Measurements from ENCODE around the gene IGSF6. TPM values are rescaled to one million over a fixed set of nuclear protein-coding genes. Genes with fewer than 3 reads are reported as not detected.

Gene IGSF6
- polyA plus RNA-seq, 3 donors, result 86.2 to 276 (median 159) TPM

DNA sequence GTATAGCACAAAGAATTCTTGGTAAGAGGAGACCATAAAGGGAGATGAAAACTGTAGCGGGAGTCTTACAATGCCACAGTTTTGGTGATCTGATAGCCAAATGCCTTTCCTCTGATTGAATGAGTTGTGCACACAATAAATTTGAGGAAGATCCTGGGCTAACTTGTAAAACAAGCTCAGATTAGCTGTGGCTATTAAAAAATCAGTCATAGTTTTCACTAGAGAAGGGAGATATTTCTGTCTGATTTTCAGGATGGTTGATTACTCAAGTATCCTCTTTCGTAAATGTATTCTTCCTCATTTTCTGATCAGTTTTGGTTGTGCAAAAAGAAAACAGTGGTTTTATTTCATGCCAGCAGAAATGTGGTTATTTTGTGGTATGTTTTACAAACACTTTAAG lies 62.1 kb downstream of the IGSF6 start:
- peak overlapping the region; percentile 84 to 88 for H3K27ac ChIP-seq (ENCODE audit: low read depth in 1 of 2, low read length in 2 of 2)
- no peaks in the 10 kb centered on the region for H3K36me3 Mint-ChIP-seq
- H3K4me3 Mint-ChIP-seq, result peak overlapping the region in 1 of 2 donors; percentile 68
- H3K4me1 ChIP-seq (ENCODE audit: control insufficient read depth in 1 of 2, insufficient read depth in 2 of 2, low read length in 2 of 2), result peaks cover 71 to 81% of the 10 kb centered on the region in 2 donors
- peak; percentile 71 to 93 (median 81) for DNase-seq
- intact Hi-C loops (cut with micrococcal nuclease), result loop anchor here (5.0 to 10.0 kb wide), 2 partner anchors 37 to 605 kb away; no protein-coding TSS in a partner anchor
- peaks cover 0 to 3% (median 0%) of the 10 kb centered on the region in 3 donors for H3K27me3 Mint-ChIP-seq (ENCODE audit: low read depth in 3 of 3)
- peaks cover 70% of the 10 kb centered on the region for H3K4me1 Mint-ChIP-seq
- no peaks in the 10 kb centered on the region for H3K27me3 ChIP-seq (ENCODE audit: control insufficient read depth in 2 of 2, insufficient read depth in 2 of 2, low read length in 2 of 2)
- H3K9ac ChIP-seq (ENCODE audit: insufficient read depth, low read length, poor library complexity, severe bottlenecking), result peak overlapping the region; percentile 23
- no peak overlapping the region for H2AFZ ChIP-seq (ENCODE audit: insufficient read depth, low read depth, low read length, poor library complexity, severe bottlenecking)
- peak overlapping the region; percentile 89 to 96 (median 94) for H3K27ac Mint-ChIP-seq
- no peaks in the 10 kb centered on the region for H4K20me1 ChIP-seq (ENCODE audit: insufficient read depth, low read length)
- H3K9me3 Mint-ChIP-seq, result no peaks in the 10 kb centered on the region
- WGBS (ENCODE audit: insufficient coverage), result 0% methylated on average over 1 of the region's 2 CpGs
- TF ChIP-seq, protein P1, sequence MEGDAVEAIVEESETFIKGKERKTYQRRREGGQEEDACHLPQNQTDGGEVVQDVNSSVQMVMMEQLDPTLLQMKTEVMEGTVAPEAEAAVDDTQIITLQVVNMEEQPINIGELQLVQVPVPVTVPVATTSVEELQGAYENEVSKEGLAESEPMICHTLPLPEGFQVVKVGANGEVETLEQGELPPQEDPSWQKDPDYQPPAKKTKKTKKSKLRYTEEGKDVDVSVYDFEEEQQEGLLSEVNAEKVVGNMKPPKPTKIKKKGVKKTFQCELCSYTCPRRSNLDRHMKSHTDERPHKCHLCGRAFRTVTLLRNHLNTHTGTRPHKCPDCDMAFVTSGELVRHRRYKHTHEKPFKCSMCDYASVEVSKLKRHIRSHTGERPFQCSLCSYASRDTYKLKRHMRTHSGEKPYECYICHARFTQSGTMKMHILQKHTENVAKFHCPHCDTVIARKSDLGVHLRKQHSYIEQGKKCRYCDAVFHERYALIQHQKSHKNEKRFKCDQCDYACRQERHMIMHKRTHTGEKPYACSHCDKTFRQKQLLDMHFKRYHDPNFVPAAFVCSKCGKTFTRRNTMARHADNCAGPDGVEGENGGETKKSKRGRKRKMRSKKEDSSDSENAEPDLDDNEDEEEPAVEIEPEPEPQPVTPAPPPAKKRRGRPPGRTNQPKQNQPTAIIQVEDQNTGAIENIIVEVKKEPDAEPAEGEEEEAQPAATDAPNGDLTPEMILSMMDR (IDR thresholded peaks at IDR 0.05), result no peak
- H3K9me3 ChIP-seq (replicated peaks in 1 of 2; ENCODE audit: control insufficient read depth in 1 of 2, insufficient read depth in 1 of 2, low read length in 2 of 2), result no peaks in the 10 kb centered on the region
- H3K4me2 ChIP-seq (replicated peaks; ENCODE audit: extremely low read depth, low read length, poor library complexity, severe bottlenecking), result peak overlapping the region; percentile 63
- H3K36me3 ChIP-seq (replicated peaks in 1 of 2; ENCODE audit: control insufficient read depth in 1 of 2, insufficient read depth in 2 of 2, low read length in 2 of 2), result no peaks in the 10 kb centered on the region
- peaks cover 28% of the 10 kb centered on the region for H3K79me2 ChIP-seq (ENCODE audit: insufficient read depth, low read length)
- H3K4me3 ChIP-seq (replicated peaks in 1 of 3; ENCODE audit: low read depth in 2 of 3, low read length in 3 of 3), result peak overlapping the region in 1 of 3 experiments; percentile 53

DNA sequence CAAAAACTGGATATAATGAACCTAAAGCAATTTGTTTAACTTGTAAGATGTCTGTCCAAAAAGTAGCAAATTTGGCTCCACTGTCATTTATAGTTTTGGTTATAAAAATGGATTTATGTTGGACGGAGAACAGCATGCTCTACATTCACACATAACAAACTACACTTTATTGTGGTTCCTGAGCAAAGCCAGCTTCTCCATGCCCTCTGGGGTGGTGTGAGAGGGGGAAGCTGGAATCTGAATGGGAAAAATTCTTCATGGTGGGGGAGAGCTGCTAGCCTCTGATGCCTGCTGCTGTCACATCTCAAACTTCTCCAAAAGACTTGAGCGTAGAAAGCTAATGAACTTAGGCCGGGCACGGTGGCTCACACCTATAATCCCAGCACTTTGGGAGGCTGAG lies 62.9 kb downstream of the IGSF6 start:
- no CpG with 5 or more reads among the region's 4 CpGs for WGBS (ENCODE audit: insufficient coverage)
- H3K27ac Mint-ChIP-seq, result peak overlapping the region; percentile 89 to 96 (median 94)
- TF ChIP-seq, protein P1 (IDR thresholded peaks at IDR 0.05), result no peak
- no peak overlapping the region for H2AFZ ChIP-seq (ENCODE audit: insufficient read depth, low read depth, low read length, poor library complexity, severe bottlenecking)
- H4K20me1 ChIP-seq (ENCODE audit: insufficient read depth, low read length), result no peaks in the 10 kb centered on the region
- DNase-seq, result no peak
- H3K4me1 ChIP-seq (ENCODE audit: control insufficient read depth in 1 of 2, insufficient read depth in 2 of 2, low read length in 2 of 2), result peaks cover 67 to 78% of the 10 kb centered on the region in 2 donors
- H3K27me3 Mint-ChIP-seq (ENCODE audit: low read depth in 3 of 3), result peaks cover 0 to 3% (median 0%) of the 10 kb centered on the region in 3 donors
- no peaks in the 10 kb centered on the region for H3K36me3 Mint-ChIP-seq
- H3K9me3 Mint-ChIP-seq, result no peaks in the 10 kb centered on the region
- H3K27ac ChIP-seq (ENCODE audit: low read depth in 1 of 2, low read length in 2 of 2), result peak overlapping the region; percentile 84 to 88
- no peaks in the 10 kb centered on the region for H3K36me3 ChIP-seq (replicated peaks in 1 of 2; ENCODE audit: control insufficient read depth in 1 of 2, insufficient read depth in 2 of 2, low read length in 2 of 2)
- intact Hi-C loops (cut with micrococcal nuclease), result loop anchor here in 1 of 2 donors (5.0 kb wide), 1 partner anchor 38 kb away; no protein-coding TSS in a partner anchor
- peaks cover 71% of the 10 kb centered on the region for H3K4me1 Mint-ChIP-seq
- peaks cover 34% of the 10 kb centered on the region for H3K79me2 ChIP-seq (ENCODE audit: insufficient read depth, low read length)
- H3K9ac ChIP-seq (ENCODE audit: insufficient read depth, low read length, poor library complexity, severe bottlenecking), result peak overlapping the region; percentile 23
- H3K4me2 ChIP-seq (replicated peaks; ENCODE audit: extremely low read depth, low read length, poor library complexity, severe bottlenecking), result peak overlapping the region; percentile 63
- no peaks in the 10 kb centered on the region for H3K27me3 ChIP-seq (ENCODE audit: control insufficient read depth in 2 of 2, insufficient read depth in 2 of 2, low read length in 2 of 2)
- peak overlapping the region in 1 of 2 donors; percentile 68 for H3K4me3 Mint-ChIP-seq
- peak overlapping the region in 1 of 3 experiments; percentile 53 for H3K4me3 ChIP-seq (replicated peaks in 1 of 3; ENCODE audit: low read depth in 2 of 3, low read length in 3 of 3)
- no peaks in the 10 kb centered on the region for H3K9me3 ChIP-seq (replicated peaks in 1 of 2; ENCODE audit: control insufficient read depth in 1 of 2, insufficient read depth in 1 of 2, low read length in 2 of 2)

Small RNAs within 50 kb of the gene (small RNA-seq; reads per million reads assigned to genes)
- gene RNU6-1005P (ENCODE audit: insufficient read length, low read depth) (1.2 reads per million), gene RNU6-196P (ENCODE audit: insufficient read length, low read depth) (not detected)

Other genes starting within 250 kb of the IGSF6 start
- 100 to 1,000 TPM; 181 to 400 (median 373) TPM for gene METTL9, start 53.0 kb downstream of the IGSF6 start, polyA plus RNA-seq
- gene OTOA, start 11.4 kb upstream of the IGSF6 start, polyA plus RNA-seq, result under 1 TPM; 0.11 to 0.23 (median 0.21) TPM
- 10 to 100 TPM in 1 of 3 donors, under 1 TPM in 2; 0.17 to 87.7 (median 0.55) TPM for gene NPIPB4, start 205.1 kb upstream of the IGSF6 start, polyA plus RNA-seq

Data from CD14-positive monocyte (primary cell).